HG02642 (cell line): Measurements from ENCODE around the gene GFI1B.
"Not testable (repeated sequence)": the region's sequence is repeated elsewhere in the genome, so short reads cannot be mapped to it uniquely, and the experiment has no call there.

Experiments used
- ATAC-seq: cut with Tn5 transposase; IDR thresholded peaks from one replicate; pipeline ENCODE4 v1.9.1; 2021; ENCODE audit warnings: mild to moderate bottlenecking; ENCODE audit not compliant: unreplicated experiment, poor library complexity

GFI1B gene

DNA sequence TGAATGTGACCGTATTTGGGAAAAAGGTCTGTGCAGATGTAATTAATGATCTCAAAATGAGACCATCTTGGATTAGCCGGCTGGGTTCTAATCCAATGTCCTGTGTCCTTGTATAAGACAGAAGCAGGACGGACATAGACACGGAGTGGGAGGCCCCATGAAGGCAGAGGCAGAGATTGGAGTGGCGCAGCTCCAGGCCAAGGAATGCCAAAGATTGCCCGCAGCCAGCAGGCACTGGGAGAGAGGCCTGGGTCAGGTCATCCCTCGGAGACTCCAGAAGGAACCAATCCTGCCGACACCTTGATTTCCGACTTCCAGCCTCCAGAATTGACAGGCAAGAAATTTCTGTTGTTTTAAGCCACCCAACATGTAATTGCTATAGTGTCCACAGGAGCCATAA, 13.0 kb upstream of the GFI1B start:
- no peak for ATAC-seq

GRCh38 chr9:132967908-132968307, 10.6 kb upstream of the GFI1B start:
- ATAC-seq, result not testable (repeated sequence)

- no peak for ATAC-seq
Observed at GRCh38 chr9:132969783-132970182, 8.7 kb upstream of the GFI1B start.

- no peak for ATAC-seq
Observed at GRCh38 chr9:132970324-132971062, 8.0 kb upstream of the GFI1B start.

- no peak for ATAC-seq
Observed at GRCh38 chr9:132973166-132973565, 5.3 kb upstream of the GFI1B start.

DNA sequence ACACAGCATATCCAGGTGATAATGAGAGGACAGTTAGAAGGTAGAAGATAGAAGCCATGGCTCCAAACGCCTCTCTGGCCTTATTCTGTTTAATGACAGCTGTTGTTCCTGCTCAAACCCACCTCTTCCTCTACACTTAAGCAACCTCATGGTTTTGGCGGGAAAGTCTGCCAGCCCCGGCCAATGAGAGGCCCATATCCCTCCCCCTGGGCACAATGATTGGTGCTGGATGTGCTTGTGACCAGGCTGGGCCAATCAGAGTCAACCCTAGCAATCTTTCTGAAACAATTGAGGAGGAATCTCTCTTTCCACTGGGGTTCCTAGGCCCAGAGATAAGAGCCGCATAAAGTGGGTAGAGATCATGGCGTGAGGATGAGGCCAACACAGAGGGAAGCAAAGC, 4.8 kb upstream of the GFI1B start:
- no peak for ATAC-seq

GRCh38 chr9:132975961-132976360, 2.5 kb upstream of the GFI1B start:
- ATAC-seq, result no peak

DNA sequence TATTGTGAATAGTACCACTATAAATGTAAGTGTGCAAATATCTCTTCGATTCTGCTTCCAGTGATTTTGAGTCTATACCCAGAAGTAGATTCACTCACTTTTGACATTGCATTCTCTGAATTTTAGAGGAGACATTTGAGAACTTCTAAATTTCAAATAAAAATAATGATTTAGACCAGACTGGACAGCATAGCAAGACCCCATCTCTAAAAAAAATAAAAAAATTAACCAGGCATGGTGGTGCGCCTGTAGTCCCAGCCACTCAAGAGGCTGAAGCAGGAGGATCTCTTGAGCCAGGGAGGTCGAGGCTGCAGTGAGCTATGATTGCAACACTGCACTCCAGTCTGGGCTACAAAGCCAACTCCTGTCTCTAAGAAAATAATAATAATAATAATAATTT, 1.9 kb upstream of the GFI1B start:
- no peak for ATAC-seq

DNA sequence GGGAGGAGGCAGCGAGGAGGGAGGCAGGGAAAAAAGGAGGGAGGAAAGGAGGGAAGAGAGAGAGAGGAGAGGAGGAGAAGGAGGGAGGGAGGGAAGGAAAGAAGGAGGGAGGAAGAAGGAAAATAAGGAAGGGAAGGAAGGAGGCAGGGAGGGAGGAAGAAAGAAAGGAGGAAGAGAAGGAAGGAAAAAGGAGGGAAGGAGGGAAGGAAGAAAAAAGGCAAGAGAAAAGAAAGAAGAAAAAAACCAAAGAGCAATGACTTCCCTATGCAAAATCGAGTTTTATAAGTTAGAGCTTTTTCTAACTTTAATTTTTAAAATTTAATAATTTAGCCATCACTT, 413 bp upstream of the GFI1B start:
- no peak for ATAC-seq

GRCh38 chr9:132980157-132980556, 1.7 kb downstream of the GFI1B start:
- no peak for ATAC-seq

- ATAC-seq, result no peak
Observed at GRCh38 chr9:132982458-132982857, 4.0 kb downstream of the GFI1B start.

DNA sequence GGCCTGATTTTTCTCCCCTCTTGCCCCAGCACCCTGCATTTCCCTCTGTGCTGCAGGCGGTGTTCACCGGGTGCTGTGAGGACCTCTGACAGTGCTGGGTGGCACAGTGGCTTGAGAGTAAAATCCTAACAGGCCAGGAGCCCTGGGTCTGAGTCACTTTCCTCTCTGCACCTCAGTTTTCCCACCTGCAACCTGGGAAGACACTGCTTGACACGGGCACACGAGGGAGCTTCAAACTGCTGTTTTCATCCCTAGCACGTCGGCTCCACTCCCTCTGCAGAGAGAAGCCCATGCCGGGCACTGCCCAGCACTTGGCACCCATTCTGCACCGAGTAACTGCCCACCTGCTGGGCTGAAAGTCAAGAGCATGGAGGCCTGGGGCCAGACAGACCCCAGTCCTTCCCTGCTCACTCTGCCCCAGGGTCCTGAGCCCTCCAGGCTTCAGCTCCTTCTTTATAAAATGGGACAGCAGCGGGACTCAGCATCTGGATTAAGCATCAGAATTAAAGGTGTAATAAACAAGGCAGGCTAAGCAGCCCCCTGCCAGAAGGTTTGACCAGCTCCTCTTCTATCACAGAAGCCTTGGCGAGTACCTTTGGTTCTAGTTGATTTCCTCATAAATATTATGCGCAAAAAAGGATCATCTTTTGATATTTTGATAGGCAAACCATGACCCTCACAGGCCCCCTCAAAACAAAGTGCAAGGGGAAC, 5.2 kb downstream of the GFI1B start:
- no peak for ATAC-seq

DNA sequence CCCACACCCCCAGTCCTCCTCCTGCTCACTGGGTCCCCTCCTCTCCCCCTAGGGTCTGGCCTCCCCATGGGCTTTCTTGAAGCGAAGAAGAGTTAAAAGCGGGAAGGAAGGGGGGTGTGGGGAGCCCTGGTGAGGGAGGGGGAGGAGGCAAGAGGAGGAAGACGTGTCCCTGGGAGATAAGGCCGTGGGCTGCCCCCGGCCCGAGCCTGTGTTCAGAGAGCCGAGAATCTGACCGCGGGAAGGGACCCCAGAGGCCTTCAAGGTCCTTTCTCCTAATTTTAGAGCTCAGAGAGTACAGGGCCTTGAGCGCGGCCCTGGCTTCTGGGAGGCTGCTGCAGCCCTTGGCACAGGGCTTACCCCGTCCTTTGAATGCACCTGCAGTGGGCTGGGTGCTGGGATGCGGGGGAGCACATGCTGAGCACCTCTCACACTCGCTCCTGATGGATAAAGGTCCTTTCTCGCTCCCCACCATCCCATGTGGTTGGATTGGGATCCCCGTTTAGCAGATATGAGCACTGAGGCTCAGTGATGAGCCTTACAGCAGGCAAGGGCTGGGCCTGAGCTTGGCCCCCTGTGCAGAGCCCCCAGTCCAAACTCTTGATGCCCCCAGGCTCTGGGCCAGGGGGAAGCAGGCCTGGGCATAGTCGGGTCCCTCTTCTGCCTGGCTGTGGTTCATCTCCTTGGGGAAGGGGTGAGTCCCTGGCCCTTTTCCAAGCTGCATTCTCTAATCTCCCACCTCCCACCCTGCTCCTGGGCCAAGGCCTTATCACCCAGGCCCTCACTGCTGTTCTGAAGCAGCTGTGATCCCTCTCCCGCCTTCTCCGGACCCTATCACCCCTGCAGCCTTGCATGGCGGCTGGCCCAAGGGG, 5.9 kb downstream of the GFI1B start:
- ATAC-seq, result no peak

GRCh38 chr9:132985071-132985350, 6.5 kb downstream of the GFI1B start:
- no peak for ATAC-seq

GRCh38 chr9:132985489-132985888, 7.0 kb downstream of the GFI1B start:
- ATAC-seq, result no peak

DNA sequence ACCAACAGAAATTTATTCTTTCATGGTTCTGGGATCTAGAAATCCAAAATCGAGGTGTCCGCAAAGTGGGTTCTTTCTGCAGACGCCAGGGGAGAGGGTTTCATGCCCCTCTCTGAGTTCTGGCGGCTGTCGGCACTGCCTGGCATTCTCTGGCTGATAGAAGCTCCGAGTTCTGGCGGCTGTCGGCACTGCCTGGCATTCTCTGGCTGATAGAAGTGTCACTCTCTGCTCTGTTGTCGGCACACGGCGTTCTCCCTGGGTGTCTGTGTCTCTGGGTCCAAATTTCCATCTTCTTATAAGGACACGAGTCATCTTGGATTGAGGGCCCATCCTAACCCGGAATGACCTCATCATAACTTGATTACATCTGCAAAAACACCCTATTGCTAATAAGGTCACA, 7.6 kb downstream of the GFI1B start:
- ATAC-seq, result no peak

DNA sequence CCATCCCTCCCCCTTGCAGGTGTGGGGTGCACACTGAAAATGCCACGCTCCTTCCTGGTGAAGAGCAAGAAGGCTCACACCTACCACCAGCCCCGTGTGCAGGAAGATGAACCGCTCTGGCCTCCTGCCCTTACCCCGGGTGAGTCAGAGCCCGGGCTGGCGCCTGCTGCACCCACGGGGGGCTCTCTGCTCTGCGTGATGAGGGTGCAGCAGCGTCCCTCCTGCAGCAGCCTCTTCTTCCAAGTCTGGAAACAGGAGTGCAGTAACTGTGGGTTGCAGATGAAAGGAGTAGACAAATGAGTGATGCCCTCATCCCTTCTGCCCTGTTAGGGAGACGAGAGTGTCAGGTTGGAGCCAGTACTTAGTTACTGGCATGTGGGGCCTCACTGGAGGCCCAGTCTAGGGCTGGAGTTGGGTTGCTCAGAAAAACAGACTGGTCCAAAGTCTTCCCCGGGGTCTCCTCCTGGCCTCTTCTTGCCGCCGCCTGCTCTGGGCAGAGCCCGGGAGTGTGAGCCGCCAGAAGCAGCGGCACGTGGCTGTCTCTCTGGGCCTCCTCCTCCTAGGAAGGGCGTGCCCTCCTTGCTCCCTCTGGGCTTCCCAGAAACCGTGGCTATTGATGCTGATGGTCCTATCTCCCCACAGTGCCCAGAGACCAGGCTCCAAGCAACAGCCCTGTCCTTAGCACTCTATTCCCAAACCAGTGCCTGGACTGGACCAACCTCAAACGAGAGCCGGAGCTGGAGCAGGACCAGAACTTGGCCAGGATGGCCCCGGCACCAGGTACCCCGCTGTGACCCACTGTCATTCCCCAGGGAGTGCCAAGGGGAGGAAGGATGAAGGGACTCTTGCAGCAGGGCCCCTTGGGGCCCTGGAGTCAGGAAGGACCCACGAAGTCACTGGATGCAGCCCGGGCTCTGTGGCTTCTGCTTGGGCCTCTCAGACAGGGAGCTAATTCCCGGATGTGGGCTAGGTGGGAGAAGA, 8.4 kb downstream of the GFI1B start:
- no peak for ATAC-seq

GRCh38 chr9:132988244-132989013, 9.9 kb downstream of the GFI1B start:
- no peak for ATAC-seq

DNA sequence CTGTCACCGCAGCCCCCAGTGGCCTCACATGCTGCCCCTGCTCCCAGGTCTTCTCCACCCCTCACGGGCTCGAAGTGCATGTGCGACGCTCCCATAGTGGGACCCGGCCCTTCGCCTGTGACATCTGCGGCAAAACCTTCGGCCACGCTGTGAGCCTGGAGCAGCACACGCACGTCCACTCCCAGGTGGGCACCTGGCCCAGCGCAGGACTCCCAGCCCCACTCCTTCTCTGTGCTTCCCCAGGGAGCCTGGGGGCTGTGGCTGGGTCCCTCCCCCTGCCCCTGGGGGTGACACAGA, 10.5 kb downstream of the GFI1B start:
- ATAC-seq, result no peak
